ENCODE results near the gene CIDEB.
A peak's percentile ranks its signal among the peaks of the same experiment; 100 is the strongest.

Gene CIDEB

GRCh38 chr14:24332268-24332993 is 24.7 kb upstream of the CIDEB start:
- peak; percentile 63 to 88 (median 78) for DNase-seq

DNA sequence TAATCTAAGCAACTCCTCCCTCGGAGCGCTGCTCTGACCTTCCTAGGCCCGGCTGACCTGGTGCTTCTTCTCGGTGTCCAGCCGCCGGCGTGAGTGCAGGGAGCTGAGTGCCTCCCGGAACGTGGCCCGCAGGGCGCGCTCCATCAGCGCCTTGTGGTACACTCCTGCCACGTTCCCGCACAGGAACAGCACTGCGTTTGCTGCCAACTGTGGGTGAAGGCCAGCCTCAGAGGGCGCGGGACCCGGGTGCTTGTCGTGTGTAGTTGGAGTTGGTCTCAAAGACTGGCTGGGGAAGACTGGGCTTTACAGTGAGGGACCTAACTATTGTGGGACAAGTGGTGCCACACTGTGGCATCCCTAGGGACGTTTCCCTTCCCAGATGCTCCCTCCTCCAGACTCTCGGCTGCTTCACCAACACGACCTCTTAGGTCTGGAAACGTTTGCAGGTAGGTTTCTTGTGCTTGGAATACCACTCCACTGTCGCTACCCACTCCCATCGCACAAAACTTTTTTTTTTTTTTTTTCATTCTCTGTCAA is 24.0 kb upstream of the CIDEB start:
- DNase-seq = peak in 2 of 4 experiments; percentile 26 to 50

GRCh38 chr14:24330973-24331674 is 23.3 kb upstream of the CIDEB start:
- no peak for DNase-seq

GRCh38 chr14:24329736-24330135 is 22.0 kb upstream of the CIDEB start:
- peak; percentile 91 to 98 (median 95) for DNase-seq

DNA sequence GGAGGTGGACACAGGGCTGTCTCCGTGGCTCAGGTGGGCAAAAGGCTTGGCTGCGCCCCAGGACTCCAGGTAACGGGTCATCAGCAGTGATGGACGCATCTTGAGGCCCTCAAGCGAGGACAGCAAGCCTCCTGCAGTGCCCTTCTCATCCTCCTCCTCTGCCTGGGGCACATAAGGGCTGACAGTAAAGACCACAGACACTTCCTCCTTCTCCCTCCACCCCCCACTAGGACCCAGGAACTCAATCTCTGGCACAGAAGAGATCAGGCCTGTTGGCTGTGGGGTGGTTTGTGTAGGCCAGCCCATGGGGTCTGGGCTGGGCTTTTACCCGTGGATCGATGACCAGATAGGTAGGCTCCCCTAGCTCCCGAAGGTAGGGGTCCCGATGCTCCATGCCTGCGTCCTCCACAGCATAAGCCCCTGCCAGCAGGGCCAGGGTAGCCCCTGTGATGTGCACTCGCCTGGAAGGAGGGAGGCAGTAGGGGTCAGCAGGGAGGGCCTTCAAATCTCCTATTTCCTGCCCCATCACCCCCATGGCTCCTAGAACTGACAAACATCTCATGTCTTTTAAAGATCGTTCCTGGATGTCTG is 21.4 kb upstream of the CIDEB start:
- DNase-seq = peak in 2 of 4 experiments; percentile 38 to 45

DNA sequence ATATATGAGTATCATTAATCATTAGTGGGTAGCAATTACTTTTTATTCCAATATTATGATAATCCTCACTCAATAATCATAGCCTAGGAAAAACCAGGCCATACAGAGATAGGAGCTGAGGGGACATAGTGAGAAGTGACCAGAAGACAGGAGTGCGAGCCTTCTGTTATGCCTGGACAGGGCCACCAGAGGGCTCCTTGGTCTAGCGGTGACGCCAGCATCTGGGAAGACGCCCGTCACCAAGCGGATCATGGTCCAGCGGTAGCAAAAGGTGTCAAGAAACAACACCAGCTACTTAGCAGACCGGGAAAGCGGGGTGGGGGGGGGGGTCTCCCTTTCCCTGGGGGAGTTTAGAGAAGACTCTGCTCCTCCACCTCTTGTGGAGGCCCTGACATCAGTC is 20.1 kb upstream of the CIDEB start:
- DNase-seq = peak in 2 of 4 experiments; percentile 21 to 44

DNA sequence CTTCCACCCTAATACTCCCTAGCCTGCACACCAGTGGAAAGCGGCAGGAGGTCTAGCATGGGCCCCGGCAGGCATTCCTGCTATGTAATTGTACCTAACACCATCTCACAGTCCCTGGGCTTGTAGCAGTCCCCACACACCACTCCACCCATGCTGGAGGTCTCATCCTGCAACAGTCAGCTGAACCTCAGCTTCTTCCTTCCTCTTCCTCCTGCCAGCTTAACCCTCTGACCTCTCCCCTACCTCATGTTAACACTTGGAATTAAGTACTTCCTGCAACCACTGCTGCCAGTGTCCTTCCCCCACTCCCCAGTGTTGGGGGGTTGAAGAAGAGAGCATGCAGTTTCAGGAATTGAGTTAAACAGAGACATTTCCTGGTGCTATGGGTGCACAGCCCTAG is 19.5 kb upstream of the CIDEB start:
- DNase-seq = peak in 3 of 4 experiments; percentile 62 to 86 (median 66)

DNA sequence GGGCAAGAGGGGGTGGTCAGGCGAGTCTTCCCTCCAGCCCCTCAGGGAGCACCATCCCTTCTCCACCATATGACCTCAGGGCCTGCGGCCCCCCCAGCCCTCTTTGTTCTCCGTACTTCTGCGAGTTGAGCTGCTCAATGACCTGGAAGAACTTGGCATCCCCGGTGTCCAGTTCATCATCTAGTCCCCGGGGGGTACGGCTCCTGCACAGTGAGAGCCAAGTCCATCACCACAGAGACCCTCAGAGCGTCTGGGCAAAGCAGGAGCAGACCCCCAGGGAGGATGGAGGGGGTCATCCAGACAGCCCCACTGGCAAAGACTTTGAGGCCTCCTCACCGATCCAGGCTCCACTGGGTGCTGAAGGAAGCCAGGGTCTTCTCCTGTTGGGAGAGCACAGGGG is 18.2 kb upstream of the CIDEB start:
- no peak for DNase-seq

DNA sequence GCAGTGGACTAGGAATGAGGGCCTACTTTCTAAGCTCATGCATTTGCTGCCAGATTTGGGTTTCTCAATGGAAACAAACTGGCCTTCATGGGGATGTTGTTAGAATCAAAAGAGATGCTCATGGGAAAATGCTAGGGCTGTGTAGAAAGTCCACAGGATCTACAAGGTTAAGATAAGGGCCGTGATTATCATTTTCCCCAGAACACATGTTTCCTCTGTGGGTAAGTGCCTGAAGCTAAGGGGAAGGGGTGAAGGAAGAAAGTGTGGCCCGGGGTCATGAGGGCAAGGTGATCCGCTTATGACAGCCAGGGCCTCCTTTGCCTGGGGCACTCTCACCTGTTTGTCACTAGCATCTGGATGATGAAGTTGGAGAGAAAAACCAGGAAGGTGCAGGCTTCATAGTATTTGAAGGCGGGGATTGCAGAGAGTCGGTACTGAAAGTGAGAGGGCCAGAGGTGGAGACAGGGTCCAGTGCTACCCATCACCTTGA is 17.3 kb upstream of the CIDEB start:
- DNase-seq = peak in 1 of 4 experiments; percentile 1

GRCh38 chr14:24324024-24324423 is 16.2 kb upstream of the CIDEB start:
- DNase-seq = peak in 1 of 4 experiments; percentile 2

- peak in 1 of 4 experiments; percentile 1 for DNase-seq
These were observed 15.6 kb upstream of the CIDEB start for GRCh38 chr14:24323341-24323740.

DNA sequence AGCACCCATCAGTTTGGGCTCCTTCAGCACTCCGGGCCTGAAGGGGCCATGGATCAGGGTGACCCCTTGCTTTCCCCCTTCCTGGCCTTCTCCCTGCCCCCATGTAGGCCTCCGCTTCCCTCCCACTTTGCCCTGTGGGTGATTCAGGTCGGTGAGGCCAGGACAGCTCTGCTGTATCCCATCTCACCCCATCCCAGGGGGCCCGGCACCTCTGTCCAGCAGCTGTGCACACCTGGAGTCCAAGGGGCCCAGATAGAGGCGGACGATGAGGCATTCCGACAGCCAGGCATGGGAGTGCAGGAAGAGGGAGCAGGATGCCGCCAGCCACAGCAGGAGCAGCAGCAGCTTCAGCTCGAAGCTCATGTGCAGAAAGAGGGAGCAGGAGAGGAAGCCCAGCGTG is 14.9 kb upstream of the CIDEB start:
- no peak for DNase-seq

DNA sequence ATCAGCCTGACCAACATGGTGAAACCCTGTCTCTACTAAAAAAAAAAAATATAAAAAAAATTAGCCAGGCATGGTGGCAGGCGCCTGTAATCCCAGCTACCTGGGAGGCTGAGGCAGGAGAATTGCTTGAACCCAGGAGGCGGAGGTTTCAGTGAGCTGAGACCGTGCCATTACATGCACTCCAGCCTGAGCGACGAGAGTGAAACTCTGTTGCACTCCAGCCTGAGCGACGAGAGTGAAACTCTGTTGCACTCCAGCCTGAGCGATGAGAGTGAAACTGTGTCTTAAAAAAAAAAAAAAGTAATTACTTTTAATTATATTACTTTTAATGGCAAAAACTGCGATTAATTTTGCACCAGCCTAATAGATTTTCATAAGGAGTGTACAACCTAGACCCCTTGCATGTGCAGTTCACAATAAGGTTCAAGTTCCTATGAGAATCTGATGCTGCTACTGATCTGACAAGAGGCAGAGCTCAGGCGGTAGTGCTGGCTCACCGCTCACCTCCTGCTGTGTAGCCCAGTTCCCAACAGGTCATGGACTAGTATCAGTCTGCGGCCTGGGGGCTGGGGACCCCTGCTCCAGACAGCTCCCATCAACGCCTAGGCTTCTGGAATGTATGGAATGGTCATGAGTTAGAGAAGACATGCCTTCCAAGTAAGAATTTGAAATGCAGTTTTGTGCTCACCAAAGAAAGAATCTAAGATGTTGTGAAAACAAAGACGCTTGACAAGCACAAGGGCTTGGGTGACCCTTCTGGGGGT is 13.6 kb upstream of the CIDEB start:
- peak in 1 of 4 experiments; percentile 1 for DNase-seq

- DNase-seq = peak in 1 of 4 experiments; percentile 23
These were observed 9.6 kb upstream of the CIDEB start for GRCh38 chr14:24317141-24317928.

GRCh38 chr14:24316597-24316950 is 8.8 kb upstream of the CIDEB start:
- no peak for DNase-seq

DNA sequence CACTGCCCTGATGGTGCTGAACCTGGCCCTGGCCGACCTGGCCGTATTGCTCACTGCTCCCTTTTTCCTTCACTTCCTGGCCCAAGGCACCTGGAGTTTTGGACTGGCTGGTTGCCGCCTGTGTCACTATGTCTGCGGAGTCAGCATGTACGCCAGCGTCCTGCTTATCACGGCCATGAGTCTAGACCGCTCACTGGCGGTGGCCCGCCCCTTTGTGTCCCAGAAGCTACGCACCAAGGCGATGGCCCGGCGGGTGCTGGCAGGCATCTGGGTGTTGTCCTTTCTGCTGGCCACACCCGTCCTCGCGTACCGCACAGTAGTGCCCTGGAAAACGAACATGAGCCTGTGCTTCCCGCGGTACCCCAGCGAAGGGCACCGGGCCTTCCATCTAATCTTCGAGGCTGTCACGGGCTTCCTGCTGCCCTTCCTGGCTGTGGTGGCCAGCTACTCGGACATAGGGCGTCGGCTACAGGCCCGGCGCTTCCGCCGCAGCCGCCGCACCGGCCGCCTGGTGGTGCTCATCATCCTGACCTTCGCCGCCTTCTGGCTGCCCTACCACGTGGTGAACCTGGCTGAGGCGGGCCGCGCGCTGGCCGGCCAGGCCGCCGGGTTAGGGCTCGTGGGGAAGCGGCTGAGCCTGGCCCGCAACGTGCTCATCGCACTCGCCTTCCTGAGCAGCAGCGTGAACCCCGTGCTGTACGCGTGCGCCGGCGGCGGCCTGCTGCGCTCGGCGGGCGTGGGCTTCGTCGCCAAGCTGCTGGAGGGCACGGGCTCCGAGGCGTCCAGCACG is 8.2 kb upstream of the CIDEB start:
- no peak for DNase-seq

- peak in 3 of 4 experiments; percentile 36 to 52 (median 38) for DNase-seq
These were observed 7.5 kb upstream of the CIDEB start for GRCh38 chr14:24315243-24315806.

- peak in 1 of 4 experiments; percentile 14 for DNase-seq
These were observed 6.8 kb upstream of the CIDEB start for GRCh38 chr14:24314377-24315193.

DNA sequence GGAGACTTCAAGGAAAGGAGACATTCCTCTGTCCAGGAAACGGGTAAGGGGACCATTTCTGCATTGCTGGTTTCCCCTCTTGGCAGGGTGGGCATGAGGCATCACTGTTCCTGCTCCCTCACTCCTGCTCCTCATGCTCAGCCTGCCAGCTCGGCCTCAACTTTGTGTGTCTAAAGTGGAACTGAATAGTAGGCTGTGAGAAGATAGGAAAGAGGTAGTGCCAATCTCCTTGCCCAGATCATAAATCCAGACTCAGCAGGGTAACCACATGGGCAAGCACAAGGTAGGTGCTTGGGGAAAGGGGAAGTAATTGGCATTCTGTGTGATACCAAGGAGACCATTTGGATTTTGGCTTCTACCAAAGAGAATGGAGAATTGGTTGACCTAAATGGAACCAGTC is 6.1 kb upstream of the CIDEB start:
- peak in 3 of 4 experiments; percentile 59 to 71 (median 70) for DNase-seq

Data from suppressor macrophage (primary cell).